HG03045 (cell line): ENCODE data around the gene GDAP1L1.

Source experiments
- ATAC-seq: cut with Tn5 transposase; IDR thresholded peaks from one replicate; pipeline ENCODE4 v1.9.1; 2021; ENCODE audit warnings: mild to moderate bottlenecking, moderate library complexity; ENCODE audit not compliant: unreplicated experiment

Gene GDAP1L1

DNA sequence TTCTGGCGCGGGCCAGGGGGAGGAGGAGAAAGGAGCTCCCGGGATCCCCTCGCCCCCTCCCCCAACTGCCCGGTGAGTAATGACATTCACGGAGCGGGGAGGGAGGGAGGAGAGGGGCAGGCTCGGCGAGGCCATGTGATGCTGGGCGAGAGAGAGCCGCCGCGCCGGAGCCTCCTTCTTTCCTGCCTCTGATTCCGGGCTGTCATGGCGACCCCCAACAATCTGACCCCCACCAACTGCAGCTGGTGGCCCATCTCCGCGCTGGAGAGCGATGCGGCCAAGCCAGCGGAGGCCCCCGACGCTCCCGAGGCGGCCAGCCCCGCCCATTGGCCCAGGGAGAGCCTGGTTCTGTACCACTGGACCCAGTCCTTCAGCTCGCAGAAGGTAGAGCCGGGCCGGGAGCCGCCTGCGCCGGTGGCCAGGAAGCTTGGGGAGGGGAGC lies at the start of gene GDAP1L1:
GDAP1L1 (plus strand) TSS at position 178 of the 441 bp plus-strand sequence; CDS start at position 205, 27 bp downstream.
- ATAC-seq = no peak

GRCh38 chr20:44198872-44199271 lies 48.2 kb upstream of the GDAP1L1 start:
- no peak for ATAC-seq

- no peak for ATAC-seq
Observed at GRCh38 chr20:44199877-44200276, 47.2 kb upstream of the GDAP1L1 start.

GRCh38 chr20:44200371-44200770 lies 46.7 kb upstream of the GDAP1L1 start:
- ATAC-seq = no peak

GRCh38 chr20:44200983-44201382 lies 46.1 kb upstream of the GDAP1L1 start:
- no peak for ATAC-seq

DNA sequence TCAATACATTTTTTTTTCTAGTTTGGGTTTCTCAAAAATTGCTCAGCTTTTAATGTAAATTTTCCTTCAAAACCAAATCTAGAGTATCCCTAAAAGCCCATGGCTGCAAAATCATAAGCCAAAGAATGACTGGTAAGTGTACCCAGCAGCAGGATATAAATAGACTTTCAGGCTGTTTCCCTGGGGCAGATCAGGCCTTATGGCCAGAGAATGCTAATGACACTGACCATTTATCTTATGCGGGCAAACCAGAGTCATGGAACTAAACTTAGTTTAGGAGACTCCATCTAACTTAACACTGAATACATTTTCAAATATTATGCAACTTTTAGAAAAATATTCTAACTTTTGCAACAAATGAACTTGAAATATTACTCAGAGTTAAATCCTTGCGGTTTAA lies 43.9 kb upstream of the GDAP1L1 start:
- ATAC-seq = no peak

DNA sequence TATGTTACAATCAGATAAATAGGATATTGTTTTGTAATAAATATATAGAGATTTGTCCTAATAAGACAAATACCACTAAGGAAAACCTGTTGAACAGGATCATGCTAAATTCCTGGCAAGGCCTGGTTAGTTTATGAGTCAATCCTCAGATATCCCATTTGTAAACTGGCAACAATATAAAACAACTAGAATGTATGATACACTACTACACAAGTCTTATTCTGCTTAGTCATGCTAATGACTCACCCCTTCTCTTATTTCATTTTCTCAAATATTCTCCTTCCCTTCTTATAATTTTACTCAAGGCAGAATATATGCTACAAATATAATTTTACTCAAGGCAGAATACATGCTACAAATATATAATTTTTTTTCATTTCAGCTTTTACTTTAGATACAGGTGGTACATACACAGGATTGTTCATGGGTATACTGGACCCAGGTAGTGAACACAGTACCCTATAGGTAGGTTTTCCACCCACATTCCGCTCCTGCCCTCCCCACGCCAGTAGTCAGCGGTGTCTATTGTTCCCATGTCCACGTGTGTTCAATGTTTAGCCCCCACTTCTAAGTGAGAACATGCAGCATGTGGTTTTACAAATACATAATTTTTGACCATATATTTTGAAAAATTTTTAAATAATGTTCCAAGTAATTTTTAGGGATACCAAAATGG lies 42.8 kb upstream of the GDAP1L1 start:
- ATAC-seq = no peak

DNA sequence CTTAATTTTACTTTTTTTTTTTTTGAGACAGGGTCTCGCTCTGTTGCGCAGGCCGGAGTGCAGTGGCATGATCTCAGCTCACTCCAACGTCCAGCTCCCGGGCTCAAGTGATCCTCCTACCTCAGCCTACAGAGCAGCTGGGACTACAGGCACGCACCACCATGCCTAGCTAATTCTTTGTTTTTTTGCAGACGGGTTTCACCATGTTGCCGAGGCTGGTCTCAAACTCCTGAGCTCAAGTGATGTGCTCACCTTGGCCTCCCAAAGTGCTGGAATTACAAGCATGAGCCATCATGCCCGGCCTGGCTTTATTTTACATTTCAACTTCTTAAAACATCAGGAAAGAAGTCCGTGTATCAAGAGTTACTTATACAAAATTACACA lies 42.3 kb upstream of the GDAP1L1 start:
- ATAC-seq = no peak

DNA sequence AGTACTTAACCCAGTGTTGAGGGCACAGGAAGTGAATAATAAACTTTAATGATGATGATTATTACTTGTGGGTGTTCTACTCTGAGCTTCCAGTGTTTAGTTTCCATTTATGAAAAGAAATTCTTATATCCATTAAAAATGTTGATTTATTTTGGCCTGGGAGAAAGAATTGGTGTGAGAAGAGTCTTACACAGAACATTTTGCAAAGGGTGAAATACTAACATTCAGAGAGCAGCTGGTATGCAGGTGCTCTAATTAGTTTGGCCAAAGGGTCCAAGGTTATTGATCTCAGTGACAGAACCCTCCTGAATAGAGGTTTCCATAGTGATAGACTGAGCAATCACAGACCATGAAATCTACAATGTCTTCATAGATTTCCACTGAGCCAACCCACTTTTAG lies 41.0 kb upstream of the GDAP1L1 start:
- no peak for ATAC-seq

- no peak for ATAC-seq
Observed at GRCh38 chr20:44207126-44207723, 39.9 kb upstream of the GDAP1L1 start.

- ATAC-seq = no peak
Observed at GRCh38 chr20:44208165-44208564, 38.9 kb upstream of the GDAP1L1 start.

DNA sequence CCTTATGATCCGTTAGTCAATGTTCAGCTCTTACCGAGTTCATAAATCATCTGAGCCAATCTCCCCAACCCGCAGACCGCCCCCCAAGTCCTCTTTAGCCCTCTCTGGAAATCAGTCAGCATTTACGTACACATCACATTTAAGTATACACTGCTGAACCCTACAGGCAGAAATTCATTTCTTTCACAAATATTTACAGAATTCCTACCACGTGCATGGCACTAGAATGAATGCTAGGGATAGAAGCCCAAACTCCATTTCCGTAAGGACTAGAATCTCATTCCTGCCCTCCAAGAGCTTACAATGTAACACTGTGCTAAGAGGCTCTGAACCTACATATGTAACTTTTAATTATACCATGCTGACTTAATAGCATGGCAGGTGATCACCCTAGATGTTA lies 38.3 kb upstream of the GDAP1L1 start:
- no peak for ATAC-seq

DNA sequence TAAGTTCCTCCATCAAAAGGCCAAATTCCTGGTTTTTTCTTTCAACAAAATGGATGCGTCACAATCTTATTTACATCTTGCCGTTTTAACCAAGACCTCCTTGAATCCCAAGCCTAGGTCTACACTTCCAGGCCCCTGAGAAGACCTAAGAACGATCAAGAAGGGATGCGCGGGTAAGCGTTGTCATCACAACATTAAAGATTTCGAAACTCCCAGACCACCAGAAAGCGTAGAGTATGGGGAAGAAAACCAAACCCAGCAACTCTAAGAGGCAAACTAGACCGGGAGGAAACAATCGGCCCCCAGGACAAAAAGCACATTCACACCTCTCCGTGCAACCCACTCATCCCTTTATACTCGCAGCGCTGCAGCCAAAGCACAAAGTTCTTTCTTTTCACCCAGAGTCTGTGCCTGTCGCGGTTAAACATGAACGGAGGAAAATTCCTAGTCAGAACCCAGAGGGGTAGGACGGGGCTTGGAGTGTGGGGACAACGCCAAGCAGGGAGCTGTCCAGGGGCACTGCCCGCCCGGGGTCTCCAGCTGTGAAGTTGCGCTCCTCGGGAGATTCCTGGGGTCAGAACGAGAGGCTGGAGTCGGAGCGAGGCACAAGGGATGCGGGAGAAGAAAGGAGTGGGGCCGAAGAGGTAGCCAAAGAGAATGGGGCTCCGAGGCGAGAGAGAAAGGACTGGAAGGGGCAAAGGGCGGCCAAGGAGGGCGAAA lies 37.3 kb upstream of the GDAP1L1 start:
- ATAC-seq = peak; percentile 4

DNA sequence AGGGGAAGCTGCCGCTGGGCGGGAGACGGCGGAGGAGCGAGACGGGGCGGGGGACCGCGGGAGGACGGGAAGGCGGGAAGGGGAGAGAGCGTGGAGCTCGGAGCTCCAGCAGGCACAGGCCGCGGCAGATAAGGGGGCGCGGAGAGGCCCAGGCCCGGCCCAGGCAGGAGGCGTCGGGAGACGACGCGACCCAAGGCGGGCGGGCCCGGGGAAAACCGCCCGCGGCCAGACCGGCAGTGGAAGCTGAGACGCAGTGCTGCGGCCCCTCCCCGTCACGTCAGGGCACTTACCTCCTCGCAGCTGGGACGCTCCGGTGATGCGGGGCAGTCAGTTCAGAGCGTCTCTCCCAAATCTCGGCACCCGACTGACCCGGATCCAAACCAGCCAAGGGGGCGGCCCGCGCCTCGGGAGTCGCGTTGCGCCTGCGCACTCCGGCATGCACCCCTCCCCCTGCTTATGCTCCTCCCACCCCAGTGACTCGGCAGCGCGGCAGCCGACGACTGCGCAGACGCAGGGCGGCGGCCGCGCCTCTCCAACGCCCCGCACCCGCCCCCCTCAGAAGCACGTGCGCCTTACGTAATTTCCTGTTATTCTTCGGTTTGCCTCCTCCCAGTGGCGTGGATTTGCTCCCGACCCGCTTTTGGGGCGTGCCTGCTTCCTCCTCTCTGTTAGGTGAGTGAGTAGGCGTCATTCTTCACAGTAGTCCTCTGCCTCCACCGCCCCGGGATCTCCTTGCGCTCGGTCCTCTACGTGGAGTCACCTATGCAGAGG lies 36.5 kb upstream of the GDAP1L1 start, which contains the start of gene OSER1:
OSER1 (minus strand) TSS at position 366 of the 771 bp plus-strand sequence. CDS start 3,814 bp downstream, outside the sequence.
- ATAC-seq = peak; percentile 82

- ATAC-seq = no peak
Observed at GRCh38 chr20:44211177-44212039, 35.7 kb upstream of the GDAP1L1 start.

DNA sequence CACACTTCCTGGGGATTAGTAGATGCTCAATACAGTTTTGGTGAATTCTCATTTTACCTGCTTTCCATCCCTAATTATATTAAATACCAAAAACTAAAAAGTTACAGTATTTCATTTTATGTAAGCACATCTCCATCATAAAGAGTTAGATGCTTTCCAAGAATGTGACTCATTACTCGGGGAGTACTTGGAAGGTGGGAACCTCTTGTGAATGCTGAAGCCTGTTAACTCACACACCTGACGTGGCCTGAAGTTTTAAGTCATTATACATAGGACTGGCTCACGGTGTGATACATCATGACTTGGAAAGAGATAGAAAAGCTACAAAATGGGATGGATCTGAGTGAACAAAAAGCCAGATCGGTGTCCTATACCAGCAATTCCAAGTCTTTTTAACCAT lies 34.3 kb upstream of the GDAP1L1 start:
- ATAC-seq = no peak

- no peak for ATAC-seq
Observed at GRCh38 chr20:44215125-44215524, 32.0 kb upstream of the GDAP1L1 start.

- ATAC-seq = no peak
Observed at GRCh38 chr20:44217342-44218092, 29.6 kb upstream of the GDAP1L1 start.

- ATAC-seq = no peak
Observed at GRCh38 chr20:44218446-44218845, 28.7 kb upstream of the GDAP1L1 start.
